ENCODE measurements around the gene UNC5C. TPM values are rescaled to one million over a fixed set of nuclear protein-coding genes. Genes with fewer than 3 reads are reported as not detected.

Gene UNC5C
- total and polyA plus RNA-seq, 2 of the 4 experiments (the other 2 are of a cell fraction), result under 0.01 TPM

DNA sequence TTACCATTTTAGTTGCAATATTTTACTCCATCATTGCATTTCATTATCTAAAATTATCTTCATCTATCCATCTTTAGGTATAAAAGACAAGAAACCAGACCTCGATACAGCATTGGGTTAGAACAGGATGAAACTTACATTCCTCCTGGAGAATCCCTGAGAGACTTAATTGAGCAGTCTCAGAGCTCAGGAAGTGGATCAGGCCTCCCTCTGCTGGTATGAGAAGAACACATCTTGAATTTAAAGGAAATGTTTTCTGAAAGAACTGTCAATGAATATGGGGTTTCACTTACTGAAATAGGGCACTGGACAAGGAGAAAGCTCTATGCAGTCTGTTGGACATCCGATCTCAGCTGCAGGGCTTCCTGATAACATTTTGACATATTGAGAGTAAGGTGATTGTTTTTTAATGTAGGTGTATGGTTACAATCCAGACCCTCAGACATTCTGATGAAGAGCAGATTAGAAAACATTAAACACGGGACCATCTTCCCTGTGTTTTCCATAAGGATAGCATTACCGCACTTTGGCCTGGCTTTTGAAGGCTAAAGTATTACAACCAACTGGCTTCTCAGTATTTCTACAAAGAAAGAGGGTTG, 423.8 kb downstream of the UNC5C start:
- in situ Hi-C loops (cut with MboI; ENCODE audit: low sequenced_read_pairs) (loop anchor here (25.0 kb wide), 3 partner anchors 363 to 1338 kb away; partner anchors contain the start of gene BMPR1B), dilution Hi-C loops (cut with HindIII; ENCODE audit: low sequenced_read_pairs, unreplicated experiment) (loop anchor here (25.0 kb wide), 1 partner anchor 488 kb away; no protein-coding TSS in a partner anchor), intact Hi-C loops (cut with micrococcal nuclease) (loop anchor here (1.0 kb wide), 2 partner anchors 367 to 504 kb away; no protein-coding TSS in a partner anchor)
- ChIA-PET POLR2A (ENCODE audit: unreplicated experiment) (no interaction called here), CTCF (interaction anchor here (0.6 to 1.6 kb wide), 6 partner anchors 12 to 718 kb away, joined by 3 to 7 read pairs (median 4); no protein-coding TSS in a partner anchor)
- no peak overlapping the region for H4K91ac ChIP-seq (ENCODE audit: insufficient read depth, low read depth, low read length)
- ATAC-seq (ENCODE audit: low read depth) (peak; percentile 89), DNase-seq (peak; percentile 76)
- no peak overlapping the region for H4K8ac ChIP-seq (ENCODE audit: low read depth in 2 of 2, low read length in 2 of 2)
- WGBS, 2 experiments (ENCODE audit: extremely low coverage in 2 of 2, insufficient read length in 1 of 2), result no CpG with 5 or more reads among the region's 4 CpGs
- no peak overlapping the region for H2AFZ ChIP-seq (replicated peaks; ENCODE audit: low read length, poor library complexity)
- H3K9ac ChIP-seq (ENCODE audit: low read depth, low read length), result no peak overlapping the region
- no peaks in the 10 kb centered on the region for H3K9me3 ChIP-seq (ENCODE audit: control insufficient read depth, insufficient read depth, low read length)
- H4K5ac ChIP-seq (ENCODE audit: low read depth, low read length), result no peak overlapping the region
- peak overlapping the region; percentile 78 for H3K4me2 ChIP-seq (ENCODE audit: low read depth, low read length)
- H3K36me3 ChIP-seq (ENCODE audit: control insufficient read depth, insufficient read depth, low read length), result no peaks in the 10 kb centered on the region
- TF ChIP-seq RAD21 (IDR thresholded peaks at IDR 0.05; ENCODE audit: low read length) (peak; percentile 80), CHD1 (IDR thresholded peaks at IDR 0.05; ENCODE audit: low read depth, low read length) (no peak), SMC3 (IDR thresholded peaks at IDR 0.05; ENCODE audit: low read depth, low read length) (peak; percentile 75)
- TF ChIP-seq, protein P1, sequence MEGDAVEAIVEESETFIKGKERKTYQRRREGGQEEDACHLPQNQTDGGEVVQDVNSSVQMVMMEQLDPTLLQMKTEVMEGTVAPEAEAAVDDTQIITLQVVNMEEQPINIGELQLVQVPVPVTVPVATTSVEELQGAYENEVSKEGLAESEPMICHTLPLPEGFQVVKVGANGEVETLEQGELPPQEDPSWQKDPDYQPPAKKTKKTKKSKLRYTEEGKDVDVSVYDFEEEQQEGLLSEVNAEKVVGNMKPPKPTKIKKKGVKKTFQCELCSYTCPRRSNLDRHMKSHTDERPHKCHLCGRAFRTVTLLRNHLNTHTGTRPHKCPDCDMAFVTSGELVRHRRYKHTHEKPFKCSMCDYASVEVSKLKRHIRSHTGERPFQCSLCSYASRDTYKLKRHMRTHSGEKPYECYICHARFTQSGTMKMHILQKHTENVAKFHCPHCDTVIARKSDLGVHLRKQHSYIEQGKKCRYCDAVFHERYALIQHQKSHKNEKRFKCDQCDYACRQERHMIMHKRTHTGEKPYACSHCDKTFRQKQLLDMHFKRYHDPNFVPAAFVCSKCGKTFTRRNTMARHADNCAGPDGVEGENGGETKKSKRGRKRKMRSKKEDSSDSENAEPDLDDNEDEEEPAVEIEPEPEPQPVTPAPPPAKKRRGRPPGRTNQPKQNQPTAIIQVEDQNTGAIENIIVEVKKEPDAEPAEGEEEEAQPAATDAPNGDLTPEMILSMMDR (conservative IDR thresholded peaks at IDR 0.05; ENCODE audit: low read depth, low read length), result peak; percentile 77
- no peak overlapping the region for H3K18ac ChIP-seq (ENCODE audit: low read depth, low read length)
- H3K23ac ChIP-seq (ENCODE audit: low read depth, low read length), result no peak overlapping the region
- no peaks in the 10 kb centered on the region for H3K9me1 ChIP-seq (ENCODE audit: insufficient read depth, low read length)
- no TSS peak for BruUV-seq (replicated peaks)
- no peak overlapping the region for H2AK5ac ChIP-seq (ENCODE audit: low read depth, low read length)
- H3K14ac ChIP-seq (replicated peaks; ENCODE audit: low read depth, low read length), result no peak overlapping the region
- H2AK9ac ChIP-seq (replicated peaks; ENCODE audit: low read depth, low read length, poor library complexity), result no peak overlapping the region
- no peak overlapping the region for H2BK15ac ChIP-seq (ENCODE audit: low read depth, low read length)
- H3K4me1 ChIP-seq (ENCODE audit: control insufficient read depth, insufficient read depth, low read length), result no peaks in the 10 kb centered on the region
- H3K27me3 ChIP-seq (ENCODE audit: control insufficient read depth, insufficient read depth, low read length), result no peaks in the 10 kb centered on the region
- H4K20me1 ChIP-seq (ENCODE audit: insufficient read depth, low read length), result no peaks in the 10 kb centered on the region; the same call in 1 of the 2 replicates
- no peaks in the 10 kb centered on the region for H3K79me1 ChIP-seq (ENCODE audit: low read depth in 1 of 2, low read length in 2 of 2)
- H2BK120ac ChIP-seq (ENCODE audit: low read depth, low read length), result no peak overlapping the region
- no peak overlapping the region for H3K27ac ChIP-seq (ENCODE audit: insufficient read depth, low read length)
- H2BK20ac ChIP-seq (ENCODE audit: low read depth, low read length), result no peak overlapping the region
- H3K4me3 ChIP-seq (ENCODE audit: insufficient read depth, low read depth, low read length), result no peak overlapping the region
- H3K4ac ChIP-seq (ENCODE audit: low read depth, low read length), result no peak overlapping the region
- H2BK5ac ChIP-seq (ENCODE audit: low read depth, low read length, poor library complexity, severe bottlenecking), result no peak overlapping the region
- no peak overlapping the region for H3K56ac ChIP-seq (ENCODE audit: extremely low read depth, insufficient read depth, low read length)
